Measurements from ENCODE around the gene APBA2.

DNA sequence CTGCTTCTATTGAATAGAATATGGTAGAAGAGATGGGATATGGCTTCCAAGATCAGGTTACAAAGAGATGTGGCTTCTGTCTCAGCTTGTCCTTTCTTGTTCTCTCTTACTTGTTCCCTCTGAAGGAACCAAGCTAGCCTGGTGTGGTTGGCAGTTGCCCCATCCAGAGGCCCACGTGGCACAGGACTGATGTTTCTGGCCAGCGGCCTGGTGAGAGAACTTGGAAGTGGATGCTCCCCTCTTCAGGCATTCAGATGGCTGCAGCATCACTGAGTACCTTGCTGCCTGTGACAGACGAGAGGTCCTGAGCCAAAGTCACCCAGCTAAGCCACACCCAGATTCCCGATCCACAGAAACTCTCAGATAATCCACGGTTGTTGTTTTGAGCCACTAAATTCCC is 200.2 kb downstream of the APBA2 start:
- TF ChIP-seq, protein P1, sequence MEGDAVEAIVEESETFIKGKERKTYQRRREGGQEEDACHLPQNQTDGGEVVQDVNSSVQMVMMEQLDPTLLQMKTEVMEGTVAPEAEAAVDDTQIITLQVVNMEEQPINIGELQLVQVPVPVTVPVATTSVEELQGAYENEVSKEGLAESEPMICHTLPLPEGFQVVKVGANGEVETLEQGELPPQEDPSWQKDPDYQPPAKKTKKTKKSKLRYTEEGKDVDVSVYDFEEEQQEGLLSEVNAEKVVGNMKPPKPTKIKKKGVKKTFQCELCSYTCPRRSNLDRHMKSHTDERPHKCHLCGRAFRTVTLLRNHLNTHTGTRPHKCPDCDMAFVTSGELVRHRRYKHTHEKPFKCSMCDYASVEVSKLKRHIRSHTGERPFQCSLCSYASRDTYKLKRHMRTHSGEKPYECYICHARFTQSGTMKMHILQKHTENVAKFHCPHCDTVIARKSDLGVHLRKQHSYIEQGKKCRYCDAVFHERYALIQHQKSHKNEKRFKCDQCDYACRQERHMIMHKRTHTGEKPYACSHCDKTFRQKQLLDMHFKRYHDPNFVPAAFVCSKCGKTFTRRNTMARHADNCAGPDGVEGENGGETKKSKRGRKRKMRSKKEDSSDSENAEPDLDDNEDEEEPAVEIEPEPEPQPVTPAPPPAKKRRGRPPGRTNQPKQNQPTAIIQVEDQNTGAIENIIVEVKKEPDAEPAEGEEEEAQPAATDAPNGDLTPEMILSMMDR (IDR thresholded peaks at IDR 0.05) = no peak
- TF ChIP-seq EP300 (IDR thresholded peaks at IDR 0.05) (no peak), POLR2AphosphoS5 (IDR thresholded peaks at IDR 0.05) (no peak), POLR2A (IDR thresholded peaks at IDR 0.05) (no peak)

Measured in sigmoid colon (tissue), 4 donors.